Measurements from ENCODE around the gene LILRB1.
A peak's percentile ranks its signal among the peaks of the same experiment; 100 is the strongest.

- no peak for TF ChIP-seq POLR2A (IDR thresholded peaks at IDR 0.05)
- TF ChIP-seq, protein P1, sequence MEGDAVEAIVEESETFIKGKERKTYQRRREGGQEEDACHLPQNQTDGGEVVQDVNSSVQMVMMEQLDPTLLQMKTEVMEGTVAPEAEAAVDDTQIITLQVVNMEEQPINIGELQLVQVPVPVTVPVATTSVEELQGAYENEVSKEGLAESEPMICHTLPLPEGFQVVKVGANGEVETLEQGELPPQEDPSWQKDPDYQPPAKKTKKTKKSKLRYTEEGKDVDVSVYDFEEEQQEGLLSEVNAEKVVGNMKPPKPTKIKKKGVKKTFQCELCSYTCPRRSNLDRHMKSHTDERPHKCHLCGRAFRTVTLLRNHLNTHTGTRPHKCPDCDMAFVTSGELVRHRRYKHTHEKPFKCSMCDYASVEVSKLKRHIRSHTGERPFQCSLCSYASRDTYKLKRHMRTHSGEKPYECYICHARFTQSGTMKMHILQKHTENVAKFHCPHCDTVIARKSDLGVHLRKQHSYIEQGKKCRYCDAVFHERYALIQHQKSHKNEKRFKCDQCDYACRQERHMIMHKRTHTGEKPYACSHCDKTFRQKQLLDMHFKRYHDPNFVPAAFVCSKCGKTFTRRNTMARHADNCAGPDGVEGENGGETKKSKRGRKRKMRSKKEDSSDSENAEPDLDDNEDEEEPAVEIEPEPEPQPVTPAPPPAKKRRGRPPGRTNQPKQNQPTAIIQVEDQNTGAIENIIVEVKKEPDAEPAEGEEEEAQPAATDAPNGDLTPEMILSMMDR (IDR thresholded peaks at IDR 0.05): peak in 3 of 5 experiments; percentile 12 to 46 (median 44)
Measured at GRCh38 chr19:54674021-54674617, 43.8 kb downstream of the LILRB1 start.
